Coronary artery (tissue), 2 donors: ENCODE results near the gene ADAMTS12.

Experiments
- DNase-seq: peaks from one replicate; pipeline ENCODE4 v3.0.0-alpha.2; 2017; ENCODE audit warnings: low spot score
- H3K27ac ChIP-seq, 2 donors: fragments of 200-600 bp; sonication (generic); one replicate each; pipeline ENCODE4 v1.5.1; 2016 to 2019
- H3K4me3 ChIP-seq: fragments of 200-600 bp; sonication (generic); 2 replicates; pipeline ENCODE4 v1.5.1; 2016; ENCODE audit warnings: mild to moderate bottlenecking, moderate library complexity
- CTCF ChIP-seq: fragments of 200-600 bp; sonication (generic); IDR thresholded peaks from one replicate; pipeline ENCODE4 v1.5.1; 2019; ENCODE audit warnings: antibody characterized with exemption

The ADAMTS12 gene

GRCh38 chr5:33738097-33738496, 153.7 kb downstream of the ADAMTS12 start:
- no peak for DNase-seq
- no peak for TF ChIP-seq CTCF
- Histone ChIP-seq H3K4me3 (no peak overlapping the region), H3K27ac (no peak overlapping the region)

GRCh38 chr5:33737697-33738096, 154.1 kb downstream of the ADAMTS12 start:
- no peak overlapping the region for H3K4me3 ChIP-seq
- H3K27ac ChIP-seq = no peak overlapping the region
- no peak for DNase-seq
- TF ChIP-seq CTCF = no peak

- Histone ChIP-seq H3K4me3 (no peak overlapping the region), H3K27ac (no peak overlapping the region)
- no peak for DNase-seq
- no peak for TF ChIP-seq CTCF
These were observed 154.5 kb downstream of the ADAMTS12 start for GRCh38 chr5:33737284-33737683.

GRCh38 chr5:33736510-33736909, 155.3 kb downstream of the ADAMTS12 start:
- TF ChIP-seq CTCF = no peak
- Histone ChIP-seq H3K4me3 (no peak overlapping the region), H3K27ac (no peak overlapping the region)

GRCh38 chr5:33735072-33735471, 156.7 kb downstream of the ADAMTS12 start:
- H3K27ac ChIP-seq = no peak overlapping the region
- H3K4me3 ChIP-seq = no peak overlapping the region
- DNase-seq = no peak
- no peak for TF ChIP-seq CTCF

More at GRCh38 chr5:33736510-33736909, 155.3 kb downstream of the ADAMTS12 start:
- no peak for DNase-seq

- TF ChIP-seq CTCF = no peak
- H3K27ac ChIP-seq = no peak overlapping the region
- DNase-seq = no peak
- no peak overlapping the region for H3K4me3 ChIP-seq
These were observed 157.3 kb downstream of the ADAMTS12 start for GRCh38 chr5:33734537-33734936.

- Histone ChIP-seq H3K4me3 (no peak overlapping the region), H3K27ac (no peak overlapping the region)
- no peak for DNase-seq
- TF ChIP-seq CTCF = no peak
These were observed 158.6 kb downstream of the ADAMTS12 start for GRCh38 chr5:33733225-33733624.
